Neural crest cell (in vitro differentiated cells): ENCODE data around the gene ASZ1. TPM values are rescaled to one million over a fixed set of nuclear protein-coding genes. Genes with fewer than 3 reads are reported as not detected.

Source experiments
- DNase-seq: peaks from one replicate; pipeline ENCODE4 v3.0.0; 2021; ENCODE audit warnings: low read depth, mixed read lengths, low spot score
- H3K27ac Mint-ChIP-seq: one replicate; pipeline ENCODE4 v1.8.0; 2021; ENCODE audit warnings: mild to moderate bottlenecking, mixed read lengths; ENCODE audit not compliant: unreplicated experiment
- H3K27me3 Mint-ChIP-seq: 2 replicates; pipeline ENCODE4 v1.8.0; 2021; ENCODE audit warnings: low read depth, mild to moderate bottlenecking, mixed read lengths
- H3K36me3 Mint-ChIP-seq: 2 replicates; pipeline ENCODE4 v1.8.0; 2021; ENCODE audit warnings: low read depth, mild to moderate bottlenecking, mixed read lengths
- H3K4me1 Mint-ChIP-seq: 2 replicates; pipeline ENCODE4 v1.8.0; 2021; ENCODE audit warnings: mixed read lengths
- H3K4me3 Mint-ChIP-seq: one replicate; pipeline ENCODE4 v1.8.0; 2021; ENCODE audit warnings: mild to moderate bottlenecking, mixed read lengths
- H3K9me3 Mint-ChIP-seq: 2 replicates; pipeline ENCODE4 v1.8.0; 2021; ENCODE audit warnings: mixed read lengths
- CTCF ChIP-seq: fragments of 200-600 bp; sonication (generic); conservative IDR thresholded peaks from 2 replicates; pipeline ENCODE4 v1.5.0; 2021; ENCODE audit warnings: antibody characterized with exemption, mild to moderate bottlenecking
- total RNA-seq: library from RNA; stranded (reverse); gene quantifications from 2 replicates; pipeline ENCODE4 v1.2.1, GENCODE V29; 2021

ASZ1 gene
- total RNA-seq, 1 donor from 2014 or later = not detected

- H3K36me3 Mint-ChIP-seq = no peaks in the 10 kb centered on the region
- no peak for TF ChIP-seq CTCF
- no peak overlapping the region for H3K4me3 Mint-ChIP-seq
- DNase-seq = no peak
- peaks cover 16% of the 10 kb centered on the region for H3K27me3 Mint-ChIP-seq
- H3K4me1 Mint-ChIP-seq = no peaks in the 10 kb centered on the region
- no peak overlapping the region for H3K27ac Mint-ChIP-seq
- H3K9me3 Mint-ChIP-seq = no peaks in the 10 kb centered on the region
Measured at GRCh38 chr7:117313582-117313981, 113.7 kb downstream of the ASZ1 start.

Other genes starting within 250 kb of the ASZ1 start
- gene WNT2, start 104.4 kb downstream of the ASZ1 start, total RNA-seq = not detected in 2 replicates
- gene CFTR, start 52.5 kb upstream of the ASZ1 start, total RNA-seq = not detected in 2 replicates